ENCODE measurements around the gene NR6A1.

The NR6A1 gene

DNA sequence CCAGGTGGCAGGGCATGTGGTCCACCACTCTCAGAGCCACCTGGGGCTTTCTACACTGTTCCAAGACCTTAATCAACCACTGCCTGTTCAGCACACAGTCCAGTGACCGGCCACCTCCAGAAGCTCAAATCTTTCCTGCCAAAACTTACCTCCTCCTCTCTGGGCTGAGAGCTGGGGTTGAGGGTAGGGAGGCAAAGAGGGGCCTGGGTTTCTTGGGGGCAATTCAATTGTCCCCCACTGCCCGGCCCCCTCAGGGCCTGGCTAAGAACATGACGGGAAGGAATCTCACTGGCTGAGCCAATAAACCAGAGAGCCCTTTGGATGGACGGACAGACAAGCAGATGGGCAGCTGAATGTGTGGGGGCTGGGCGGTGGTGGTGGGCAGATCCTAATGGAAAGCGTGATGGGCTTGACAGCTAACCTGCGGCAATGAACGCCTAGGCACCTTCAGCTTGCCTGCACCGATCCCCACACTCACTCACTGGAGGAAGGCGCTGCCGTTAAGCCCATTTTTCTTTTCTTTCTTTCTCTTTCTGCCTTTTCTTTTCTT, 269.3 kb downstream of the NR6A1 start:
- DNase-seq (ENCODE audit: low spot score), result no peak

- DNase-seq (ENCODE audit: low spot score), result no peak
Measured at GRCh38 chr9:124500796-124501611, 270.1 kb downstream of the NR6A1 start.

DNA sequence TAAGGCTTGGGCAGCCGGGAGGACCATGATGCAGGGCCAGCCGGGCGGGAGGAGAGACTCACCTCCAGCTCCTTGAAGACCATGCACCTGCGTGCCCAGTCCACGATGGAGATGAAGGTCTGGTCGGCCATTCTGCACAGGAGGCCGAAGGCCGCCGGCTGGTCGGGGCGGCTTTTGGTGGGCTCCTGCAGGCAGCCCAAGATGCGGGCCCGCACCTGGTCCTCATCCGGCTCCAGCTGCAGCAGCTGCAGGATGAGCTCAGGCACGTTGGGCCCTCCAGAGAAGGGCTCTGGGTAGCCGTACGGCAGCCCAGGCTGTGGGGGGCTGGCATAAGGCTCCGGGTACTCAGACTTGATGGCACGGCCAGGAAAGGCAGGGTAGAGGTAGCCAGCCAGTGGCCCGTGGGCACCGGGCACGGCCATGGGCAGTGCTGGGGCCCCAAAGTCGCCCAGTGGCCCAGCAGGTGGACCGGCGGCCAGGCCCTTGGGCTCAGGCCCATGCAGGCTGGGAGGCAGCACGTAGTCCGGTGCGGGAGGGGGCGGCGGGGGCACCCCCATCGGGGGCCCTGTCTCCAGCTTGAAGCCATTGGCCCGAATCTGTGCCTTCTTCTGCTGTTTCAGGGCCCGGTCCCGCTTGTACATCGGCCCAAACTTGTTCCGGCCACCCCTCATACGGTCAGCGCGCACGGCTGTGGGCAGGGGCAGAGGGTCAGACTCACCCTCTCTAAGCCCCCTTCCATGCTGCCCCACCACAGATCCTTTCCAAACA, 270.9 kb downstream of the NR6A1 start:
- DNase-seq (ENCODE audit: low spot score), result no peak

GRCh38 chr9:124499216-124499615, 271.9 kb downstream of the NR6A1 start:
- DNase-seq (ENCODE audit: low spot score), result no peak

DNA sequence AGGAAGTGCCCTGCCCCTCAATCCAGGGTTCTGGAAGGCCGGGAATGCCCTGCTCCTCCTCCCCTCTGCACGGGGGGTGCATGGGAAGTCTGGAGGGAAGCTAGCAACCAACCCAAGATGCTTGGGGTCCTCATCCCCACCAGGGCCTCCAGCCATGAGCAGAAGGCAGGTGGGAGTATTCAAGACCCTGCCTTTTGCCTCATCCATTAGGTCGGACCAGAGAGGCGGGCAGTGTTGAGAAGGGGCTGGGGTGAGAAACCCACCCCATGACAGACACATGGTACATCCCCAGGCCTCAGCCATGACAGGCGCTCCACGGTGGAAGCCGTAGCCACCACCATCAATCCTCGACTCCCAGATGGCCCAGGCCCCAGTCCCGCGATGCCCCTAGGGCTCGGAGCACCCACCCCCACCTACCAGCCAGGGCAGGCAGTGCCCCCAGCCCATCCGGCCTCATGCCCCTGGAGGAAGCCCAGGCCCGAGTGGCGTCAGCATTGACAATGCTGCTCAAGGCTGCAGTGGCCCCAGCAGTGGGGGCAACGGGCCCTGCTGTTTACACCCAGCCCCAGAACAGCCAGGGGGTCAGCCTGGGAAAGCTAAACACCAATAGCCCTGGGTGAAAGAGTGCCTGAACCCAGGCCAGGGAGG, 272.5 kb downstream of the NR6A1 start:
- DNase-seq (ENCODE audit: low spot score), result no peak

DNA sequence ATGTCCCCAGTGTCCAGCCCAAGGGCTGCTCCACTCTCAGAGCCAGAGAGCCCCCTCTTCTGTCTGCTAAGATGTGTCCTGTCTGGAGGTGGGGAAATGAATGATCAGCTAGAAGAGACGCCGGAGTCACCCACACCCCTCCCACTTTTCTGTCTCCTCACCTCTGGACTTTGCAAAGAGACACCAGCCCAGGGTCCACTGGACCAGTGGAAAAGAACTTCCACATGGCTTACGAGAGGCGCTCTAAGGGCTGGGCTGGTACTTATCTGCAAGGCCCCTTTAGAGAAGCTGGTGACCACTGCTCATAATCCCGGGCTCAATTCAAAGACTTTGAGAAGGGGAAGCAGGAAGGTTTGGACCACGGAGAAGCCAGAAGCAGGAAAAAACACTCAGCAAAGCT, 273.1 kb downstream of the NR6A1 start:
- DNase-seq (ENCODE audit: low spot score), result no peak

DNA sequence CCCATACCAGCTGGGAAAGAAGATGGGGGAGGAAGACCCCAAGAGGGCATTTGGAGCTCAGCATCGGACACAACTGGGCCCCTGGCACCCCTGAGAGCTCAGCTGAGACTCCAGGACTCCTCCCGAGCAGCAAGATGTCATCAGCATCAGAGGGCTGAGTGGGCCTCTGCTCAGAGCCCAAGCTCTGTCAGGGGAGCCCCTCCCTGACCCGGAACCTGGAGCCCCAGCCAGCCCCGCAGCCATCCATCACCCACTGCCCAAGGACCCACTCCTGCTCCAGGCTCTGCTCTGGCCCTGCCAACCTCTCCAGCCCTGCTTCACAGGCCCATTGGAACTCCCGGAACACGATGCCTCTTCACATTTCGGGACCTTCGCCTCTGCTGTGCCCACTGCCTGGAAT, 273.7 kb downstream of the NR6A1 start:
- DNase-seq (ENCODE audit: low spot score), result no peak

GRCh38 chr9:124496463-124496862, 274.6 kb downstream of the NR6A1 start:
- DNase-seq (ENCODE audit: low spot score), result no peak

GRCh38 chr9:124496075-124496449, 275.0 kb downstream of the NR6A1 start:
- DNase-seq (ENCODE audit: low spot score), result no peak

GRCh38 chr9:124495126-124496074, 275.7 kb downstream of the NR6A1 start:
- no peak for DNase-seq (ENCODE audit: low spot score)

DNA sequence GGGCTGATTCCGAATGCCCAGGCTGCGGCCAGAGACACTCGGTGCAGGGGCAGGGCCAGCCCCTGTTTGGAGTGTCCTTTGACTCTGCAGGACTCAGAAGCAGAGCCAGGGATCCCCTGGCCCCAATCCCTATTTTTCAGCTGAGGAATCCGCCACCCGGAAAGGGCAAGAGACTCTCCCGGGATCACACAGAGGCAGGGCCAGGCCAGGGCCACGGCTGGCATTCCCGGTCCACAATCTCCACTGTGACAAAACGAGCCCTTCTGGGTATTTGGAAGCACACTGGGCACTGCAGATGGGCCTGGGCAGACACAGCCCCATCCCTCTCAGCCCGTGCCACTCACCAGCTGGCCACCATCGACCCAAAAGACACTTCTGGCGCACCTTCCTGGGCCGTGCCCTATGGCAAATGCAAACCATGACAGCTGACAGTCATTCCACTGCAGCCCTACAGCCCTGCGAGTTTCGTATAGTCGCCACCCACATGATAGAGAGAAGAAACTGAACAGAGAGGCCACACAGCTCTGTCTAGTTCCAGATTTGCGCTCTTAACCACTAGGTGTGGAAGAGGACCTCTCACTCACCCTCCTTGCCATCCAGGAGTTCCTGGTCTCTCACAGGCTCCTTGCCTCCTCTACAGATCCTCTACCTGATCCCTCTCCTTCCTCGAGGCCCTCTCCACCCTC, 277.2 kb downstream of the NR6A1 start:
- no peak for DNase-seq (ENCODE audit: low spot score)

- no peak for DNase-seq (ENCODE audit: low spot score)
Measured at GRCh38 chr9:124493218-124493617, 277.9 kb downstream of the NR6A1 start.

DNA sequence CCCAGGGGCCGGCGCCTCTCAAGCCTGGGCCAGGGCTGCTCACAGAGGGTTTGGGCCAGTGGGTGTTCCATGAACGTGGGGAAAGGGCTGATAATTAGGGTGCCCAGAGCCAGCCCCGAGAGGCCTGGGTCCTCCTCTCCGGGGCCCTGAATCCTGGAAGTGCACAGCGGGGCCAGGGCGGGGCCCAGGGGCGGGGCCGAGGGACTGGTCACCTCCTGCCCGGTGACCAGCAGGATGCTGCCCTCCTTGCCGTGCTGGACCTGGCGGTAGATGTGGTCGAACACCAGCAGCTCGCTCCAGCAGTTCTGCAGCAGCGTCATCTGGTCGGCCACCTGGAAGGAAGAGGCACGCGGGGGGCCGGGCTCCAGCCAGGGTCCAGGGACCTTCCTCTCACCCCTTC, 278.3 kb downstream of the NR6A1 start:
- no peak for DNase-seq (ENCODE audit: low spot score)

- no peak for DNase-seq (ENCODE audit: low spot score)
Measured at GRCh38 chr9:124491049-124491975, 279.8 kb downstream of the NR6A1 start.

- no peak for DNase-seq (ENCODE audit: low spot score)
Measured at GRCh38 chr9:124490004-124490403, 281.1 kb downstream of the NR6A1 start.

DNA sequence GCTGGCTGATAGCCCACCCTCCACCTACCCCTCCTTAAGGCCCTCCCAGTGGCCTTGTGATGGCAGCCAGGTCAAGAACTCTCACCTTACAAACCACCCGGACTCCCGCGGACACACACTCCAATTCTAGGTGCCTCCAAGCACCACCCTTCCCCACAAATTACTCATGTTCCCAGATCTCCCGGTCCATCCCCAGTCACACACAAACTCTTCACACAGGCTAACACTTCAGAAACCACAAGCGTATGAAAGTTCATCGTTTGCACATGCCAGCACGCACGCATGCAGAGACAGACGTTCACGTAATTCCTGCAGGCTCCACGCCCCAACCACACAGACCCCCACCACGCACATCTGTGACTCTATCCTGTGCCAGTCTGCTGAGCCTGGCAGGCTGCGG, 281.9 kb downstream of the NR6A1 start:
- DNase-seq (ENCODE audit: low spot score), result no peak

GRCh38 chr9:124488641-124489210, 282.4 kb downstream of the NR6A1 start:
- no peak for DNase-seq (ENCODE audit: low spot score)

DNA sequence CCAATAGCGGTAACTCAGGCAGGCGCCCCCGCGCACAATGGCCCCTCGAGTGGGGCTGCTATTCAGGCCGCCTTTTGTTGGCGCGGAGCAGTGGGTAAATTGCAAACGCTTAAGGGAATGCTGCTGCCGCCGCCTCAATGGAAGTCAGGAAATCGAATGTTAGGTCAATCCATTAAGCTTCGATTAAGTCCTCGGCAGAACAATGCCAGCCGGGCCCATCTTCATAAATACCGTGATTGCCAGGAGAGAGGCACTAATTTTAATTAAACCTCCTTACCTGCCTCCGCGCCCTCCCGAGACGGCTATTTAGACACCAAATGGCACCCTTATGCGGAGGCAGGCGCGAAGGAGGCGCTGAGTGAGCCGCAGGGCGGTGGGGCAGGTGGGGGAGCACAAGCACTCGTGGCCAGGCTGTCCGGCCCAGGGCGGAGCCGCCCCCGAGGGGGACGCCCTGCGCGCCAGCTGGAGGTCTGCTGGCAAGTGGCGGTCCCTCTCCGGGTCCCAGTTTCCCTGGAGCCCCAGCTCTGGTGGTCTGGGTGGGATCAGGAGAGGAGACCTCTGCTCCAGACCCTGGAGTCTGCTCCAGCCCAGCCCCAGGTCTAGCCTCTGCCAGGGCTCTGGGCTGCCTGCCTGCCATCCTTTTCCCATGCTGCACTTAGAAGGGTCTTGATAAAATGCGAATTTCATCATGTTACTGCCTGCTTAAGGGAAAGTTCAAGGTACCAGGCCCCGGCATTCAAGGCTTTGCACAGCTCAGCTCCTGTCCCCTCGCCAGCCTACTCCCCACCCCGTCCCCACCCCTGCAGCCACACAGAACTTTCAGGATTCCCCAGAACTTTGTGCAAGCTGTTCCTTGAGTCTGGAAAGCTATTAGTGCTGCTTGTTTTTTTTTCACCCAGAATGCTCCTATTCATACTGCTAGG, 283.6 kb downstream of the NR6A1 start:
- DNase-seq (ENCODE audit: low spot score), result no peak

Measured in iPS-NIHi11 (cell line).